ENCODE measurements around the gene IRAG1. TPM values are rescaled to one million over a fixed set of nuclear protein-coding genes. Genes with fewer than 3 reads are reported as not detected.

The IRAG1 gene
- polyA plus RNA-seq, 1 donor from 2014 or later = 0.14 TPM

- Histone ChIP-seq H3K9ac (ENCODE audit: low read length) (no peak overlapping the region), H4K20me1 (ENCODE audit: insufficient read depth) (no peaks in the 10 kb centered on the region), H3K4me3 (ENCODE audit: low read length) (no peak overlapping the region), H3K27ac (ENCODE audit: low read length) (no peak overlapping the region), H3K4me2 (ENCODE audit: low read length) (no peak overlapping the region), H3K9me3 (ENCODE audit: low read length) (no peaks in the 10 kb centered on the region), H3K27me3 (ENCODE audit: insufficient read depth, low read depth, low read length) (no peaks in the 10 kb centered on the region), H3K79me2 (replicated peaks; ENCODE audit: insufficient read depth, low read length) (no peaks in the 10 kb centered on the region), H3F3A (ENCODE audit: insufficient read depth, low read length, poor library complexity, severe bottlenecking) (no peaks in the 10 kb centered on the region), H2AFZ (ENCODE audit: low read depth, low read length) (no peak overlapping the region), H3K36me3 (ENCODE audit: insufficient read depth, low read length) (no peaks in the 10 kb centered on the region), H3K9me2 (ENCODE audit: insufficient read depth, low read length) (no peaks in the 10 kb centered on the region)
- no peak for TF ChIP-seq EP300 (conservative IDR thresholded peaks at IDR 0.05; ENCODE audit: poor library complexity, severe bottlenecking)
- TF ChIP-seq CTCF (IDR thresholded peaks at IDR 0.05; ENCODE audit: poor library complexity, severe bottlenecking) = no peak
- no peak for TF ChIP-seq TAF1 (IDR thresholded peaks at IDR 0.05; ENCODE audit: low read depth)
- TF ChIP-seq MXI1 (conservative IDR thresholded peaks at IDR 0.05; ENCODE audit: poor library complexity, severe bottlenecking) = no peak
- no peak for TF ChIP-seq RAD21 (conservative IDR thresholded peaks at IDR 0.05)
- TF ChIP-seq REST (IDR thresholded peaks at IDR 0.05; ENCODE audit: borderline replicate concordance) = no peak
- no peak for TF ChIP-seq SMC3 (conservative IDR thresholded peaks at IDR 0.05; ENCODE audit: poor library complexity)
- no peak for TF ChIP-seq POLR2AphosphoS5 (IDR thresholded peaks at IDR 0.05)
These were observed 36.6 kb upstream of the IRAG1 start for GRCh38 chr11:10730151-10730550.

GRCh38 chr11:10728789-10729472, 35.4 kb upstream of the IRAG1 start:
- Histone ChIP-seq H3K9me2 (ENCODE audit: insufficient read depth, low read length) (no peaks in the 10 kb centered on the region), H3K36me3 (ENCODE audit: insufficient read depth, low read length) (no peaks in the 10 kb centered on the region), H3K9ac (ENCODE audit: low read length) (no peak overlapping the region), H4K20me1 (ENCODE audit: insufficient read depth) (no peaks in the 10 kb centered on the region), H3K27me3 (ENCODE audit: insufficient read depth, low read depth, low read length) (no peaks in the 10 kb centered on the region), H3K9me3 (ENCODE audit: low read length) (no peaks in the 10 kb centered on the region), H3K4me2 (ENCODE audit: low read length) (no peak overlapping the region), H3F3A (ENCODE audit: insufficient read depth, low read length, poor library complexity, severe bottlenecking) (no peaks in the 10 kb centered on the region), H3K27ac (ENCODE audit: low read length) (no peak overlapping the region), H2AFZ (ENCODE audit: low read depth, low read length) (no peak overlapping the region), H3K4me3 (ENCODE audit: low read length) (peak overlapping the region; percentile 63), H3K79me2 (replicated peaks; ENCODE audit: insufficient read depth, low read length) (no peaks in the 10 kb centered on the region)
- TF ChIP-seq POLR2AphosphoS5 (IDR thresholded peaks at IDR 0.05) = no peak
- TF ChIP-seq CTCF (IDR thresholded peaks at IDR 0.05; ENCODE audit: poor library complexity, severe bottlenecking) = no peak
- TF ChIP-seq EP300 (conservative IDR thresholded peaks at IDR 0.05; ENCODE audit: poor library complexity, severe bottlenecking) = no peak
- no peak for TF ChIP-seq SMC3 (conservative IDR thresholded peaks at IDR 0.05; ENCODE audit: poor library complexity)
- TF ChIP-seq RAD21 (conservative IDR thresholded peaks at IDR 0.05) = no peak
- TF ChIP-seq MXI1 (conservative IDR thresholded peaks at IDR 0.05; ENCODE audit: poor library complexity, severe bottlenecking) = no peak
- TF ChIP-seq EZH2 (IDR thresholded peaks at IDR 0.05; ENCODE audit: borderline replicate concordance, insufficient read depth, low read length, poor library complexity, severe bottlenecking) = no peak
- TF ChIP-seq TAF1 (IDR thresholded peaks at IDR 0.05; ENCODE audit: low read depth) = no peak
- no peak for TF ChIP-seq REST (IDR thresholded peaks at IDR 0.05; ENCODE audit: borderline replicate concordance)

Data from neural cell (in vitro differentiated cells).